Suppressor macrophage (primary cell): ENCODE data around the gene PACRGL.
A peak's percentile ranks its signal among the peaks of the same experiment; 100 is the strongest.

Source experiments
- DNase-seq, 4 experiments: peaks; one replicate each; pipeline ENCODE4 v3.0.0-alpha.2; 2020 to 2022
- total RNA-seq, 17 experiments: gene quantifications; one replicate each; lab custom pipeline; 2026; ENCODE audit warnings: mixed read lengths in 6 of 17, inconsistent platforms in 3 of 17; lab: John Stamatoyannopoulos, UW

The PACRGL gene
- 4.2 to 19.8 (median 9.7) reads per million in 17 experiments for total RNA-seq

DNA sequence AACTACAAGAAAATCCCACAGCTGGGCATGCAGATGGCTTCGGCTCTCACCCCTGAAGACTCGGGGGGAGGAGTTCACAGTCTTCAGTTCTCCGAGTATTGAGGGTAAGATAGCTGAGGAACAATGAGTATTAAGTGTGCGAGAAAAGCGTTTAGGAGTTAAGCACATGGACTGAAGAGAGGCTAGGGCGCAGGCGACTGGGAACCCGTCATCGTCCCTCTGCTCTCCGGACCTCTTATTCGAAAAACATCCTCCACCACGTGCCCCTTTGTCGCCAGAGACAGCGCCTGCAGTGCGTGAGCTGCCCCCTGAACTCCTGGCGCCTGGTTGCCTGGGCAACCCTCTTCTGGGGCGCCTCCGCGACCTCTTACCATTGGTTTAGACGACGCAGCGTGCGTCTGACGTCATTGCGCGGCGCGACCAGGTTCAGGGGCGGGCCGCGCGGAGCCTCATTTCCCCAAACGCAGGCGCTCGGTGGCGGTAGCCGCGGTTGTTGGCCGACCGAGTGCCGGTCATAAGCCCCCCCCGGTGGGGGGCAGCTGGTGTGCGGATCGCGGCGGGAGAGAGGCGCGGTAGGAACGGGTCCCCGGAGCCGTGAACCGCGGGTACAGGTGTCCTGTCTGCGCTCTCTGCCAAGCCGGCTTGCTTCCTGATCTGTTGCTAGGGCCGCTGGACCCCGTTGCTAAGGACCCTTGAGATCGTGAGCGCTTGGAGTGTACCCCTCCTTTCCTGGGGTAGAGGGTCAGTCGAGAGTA is at the start of gene PACRGL:
Gene PACRGL (plus strand): TSS at position 452 of the 755 bp plus-strand sequence. CDS start 4,024 bp downstream, outside the sequence.
- DNase-seq: peak; percentile 97 to 98 (median 98)

DNA sequence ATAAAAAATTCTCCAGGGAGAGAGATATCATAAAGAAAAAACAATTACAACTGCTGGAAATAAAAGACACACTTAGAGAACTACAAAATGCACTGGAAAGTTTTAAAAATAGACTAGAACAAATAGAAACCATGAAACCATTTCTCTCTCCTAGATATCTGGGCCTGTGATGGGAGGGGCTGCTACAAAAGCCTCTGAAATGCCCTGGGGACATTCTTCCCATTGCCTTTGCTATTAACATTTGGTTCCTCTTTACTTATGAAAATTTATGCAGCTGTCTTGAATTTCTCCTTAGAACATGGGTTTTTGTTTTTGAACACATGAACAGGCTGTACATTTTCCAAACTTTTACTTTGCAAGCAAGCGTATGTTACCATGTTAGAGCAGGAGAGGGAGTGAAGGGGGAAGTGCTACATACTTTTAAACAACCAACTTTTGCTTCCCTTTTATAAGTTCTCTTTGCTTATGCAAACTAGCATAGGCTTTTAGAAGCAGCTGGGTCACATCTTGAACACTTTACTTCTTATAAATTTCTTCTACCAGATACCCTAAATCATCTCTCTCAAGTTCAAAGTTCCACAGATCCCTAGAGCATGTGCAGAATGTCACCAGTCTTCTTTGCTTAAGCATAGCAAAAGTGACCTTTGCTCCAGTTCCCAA is 47.9 kb upstream of the PACRGL start:
- peak in 3 of 4 experiments; percentile 9 to 73 (median 44) for DNase-seq

DNA sequence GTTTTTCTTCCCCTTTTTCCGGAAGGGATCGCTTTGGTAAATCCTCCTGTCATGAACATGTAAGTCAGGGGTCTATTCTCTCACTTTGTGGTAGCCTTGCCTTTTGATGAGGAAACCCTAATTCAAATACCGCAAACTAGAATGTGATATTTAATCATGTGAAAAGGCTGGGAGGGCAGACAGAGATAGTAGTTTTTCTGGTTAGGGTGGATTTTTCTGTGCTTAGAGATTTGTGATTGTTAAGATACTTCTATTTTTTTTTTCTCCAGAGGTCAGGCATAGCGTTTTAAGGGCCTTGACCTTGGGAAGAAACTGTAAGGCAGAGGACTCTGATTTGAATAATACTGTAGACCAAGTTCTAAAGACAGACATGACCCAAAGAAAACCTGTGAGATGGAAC is 41.8 kb upstream of the PACRGL start:
- no peak for DNase-seq

DNA sequence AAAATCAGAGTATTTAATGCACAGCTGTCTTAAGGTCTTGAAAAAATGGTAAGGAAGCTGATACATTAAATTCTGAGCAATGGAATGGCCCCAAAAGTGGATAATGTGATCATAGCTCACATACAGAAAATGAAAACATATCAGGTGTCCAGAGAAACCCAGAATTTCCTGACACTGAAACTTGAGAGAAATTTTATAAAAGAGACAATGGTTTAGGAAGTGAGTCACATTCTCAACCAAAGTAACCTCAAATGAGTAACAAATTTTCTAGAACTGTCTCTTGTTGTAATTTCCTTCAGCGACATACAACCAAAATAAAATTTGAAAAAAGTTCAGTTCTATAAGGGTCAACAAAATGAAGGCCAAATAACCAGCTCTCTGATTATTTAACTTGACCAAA is 37.4 kb upstream of the PACRGL start:
- peak in 1 of 4 experiments; percentile 15 for DNase-seq

DNA sequence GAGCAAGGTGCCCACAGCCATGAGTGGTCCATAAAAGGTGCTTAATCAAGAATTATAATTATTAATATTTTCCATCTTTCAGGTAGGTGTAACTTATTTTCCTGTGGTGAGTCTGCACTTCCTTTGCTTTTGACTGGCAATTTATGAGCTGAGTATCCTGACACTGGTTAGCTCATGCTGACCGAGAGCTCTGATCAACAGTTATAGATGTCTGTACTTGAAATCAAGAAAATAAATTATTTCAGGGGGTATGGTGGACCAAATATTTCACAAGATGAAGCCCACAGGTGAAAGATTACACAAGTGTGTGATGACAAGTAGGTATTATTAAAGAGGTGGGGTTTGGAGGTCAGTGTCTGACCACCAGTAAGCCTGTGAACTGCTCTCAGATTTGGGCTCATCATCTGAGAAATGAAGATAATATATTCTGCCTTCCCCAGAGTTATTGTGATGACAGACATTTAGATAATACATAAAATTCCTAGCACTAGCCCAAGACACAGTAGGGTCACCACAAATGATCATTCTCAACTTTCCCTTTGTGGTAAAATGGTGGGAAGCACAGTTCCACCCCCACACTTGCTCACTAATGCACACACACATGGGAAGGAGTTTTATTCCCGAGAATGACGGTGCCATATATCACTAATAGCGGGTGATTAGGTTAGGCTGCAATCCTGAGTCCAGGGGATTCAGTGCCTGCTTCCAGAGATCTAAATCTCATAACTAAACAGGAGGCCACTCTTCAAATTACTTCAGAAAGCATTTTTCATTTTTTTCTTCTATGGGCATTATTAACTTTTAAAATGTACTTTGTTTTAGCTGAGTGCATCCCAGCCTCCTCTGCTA is 34.0 kb upstream of the PACRGL start:
- DNase-seq: no peak

DNA sequence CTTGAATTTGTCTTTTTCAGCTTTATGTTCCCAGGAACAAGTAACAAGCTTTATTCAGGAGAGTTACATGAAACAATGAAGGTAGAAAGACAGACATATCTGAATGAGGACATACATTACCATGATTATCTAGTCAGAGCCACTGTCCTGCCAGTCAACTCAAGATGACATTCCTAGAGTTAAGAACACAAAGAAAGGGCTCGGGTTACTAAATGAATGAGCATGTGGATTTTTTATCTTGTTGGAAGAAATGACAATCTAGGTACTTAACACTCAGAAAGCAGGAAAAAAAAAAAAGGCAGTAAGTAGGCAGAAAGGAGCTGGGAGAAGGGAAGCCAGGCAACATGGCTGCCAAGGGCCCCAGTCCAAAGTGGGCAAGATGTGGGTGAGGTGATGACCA is 28.0 kb upstream of the PACRGL start:
- DNase-seq: no peak

DNA sequence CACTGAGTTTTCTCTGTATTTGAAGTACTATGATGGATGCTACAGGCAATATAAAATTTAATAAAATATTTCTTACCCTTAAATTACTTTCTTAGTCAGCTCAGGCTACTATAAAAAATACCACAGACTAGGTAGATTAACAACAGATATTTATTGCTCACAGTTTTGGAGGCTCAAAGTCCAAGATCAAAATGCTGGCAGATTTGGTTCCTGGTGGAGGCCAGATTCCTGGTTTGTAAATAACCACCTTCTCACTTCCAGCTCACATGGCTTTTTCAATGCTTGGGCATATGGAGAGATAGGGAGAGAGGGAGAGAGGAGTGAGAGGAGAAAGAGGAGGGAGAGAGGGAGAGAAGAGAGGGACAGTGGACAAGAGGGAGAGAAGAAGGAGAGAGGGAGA is 24.5 kb upstream of the PACRGL start:
- DNase-seq: no peak

DNA sequence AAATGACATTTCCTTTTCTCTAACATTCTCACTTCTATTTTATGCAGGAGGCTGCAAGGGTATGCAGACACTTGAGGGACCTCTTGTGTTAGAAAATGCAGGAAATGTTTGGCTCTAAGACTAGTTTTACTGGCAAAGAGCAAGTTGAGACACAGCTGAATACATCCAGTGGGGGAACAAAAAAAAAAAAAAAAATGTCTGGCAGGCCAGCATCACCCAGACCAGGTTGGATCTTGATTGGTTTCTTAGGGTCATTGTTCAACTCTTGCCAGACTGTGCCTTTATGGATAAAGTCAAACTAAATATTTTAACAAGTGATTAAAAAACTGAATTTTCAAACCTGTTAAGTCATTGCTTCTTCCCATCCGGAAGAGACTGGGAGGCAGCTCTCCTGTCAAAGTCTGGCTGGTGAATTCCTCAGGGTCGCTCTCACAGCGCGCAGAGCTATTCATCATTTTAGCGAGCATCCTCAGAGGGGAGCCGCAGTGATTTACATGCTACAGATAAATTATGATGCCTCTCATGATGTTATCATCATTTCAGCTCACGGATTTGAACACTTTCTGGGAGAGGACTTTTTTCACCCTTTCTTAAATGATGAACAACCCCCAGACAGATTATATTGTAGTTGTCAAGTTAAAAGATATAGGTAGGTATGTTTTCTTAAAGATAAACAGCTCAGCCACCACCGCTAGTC is 23.6 kb upstream of the PACRGL start:
- no peak for DNase-seq

DNA sequence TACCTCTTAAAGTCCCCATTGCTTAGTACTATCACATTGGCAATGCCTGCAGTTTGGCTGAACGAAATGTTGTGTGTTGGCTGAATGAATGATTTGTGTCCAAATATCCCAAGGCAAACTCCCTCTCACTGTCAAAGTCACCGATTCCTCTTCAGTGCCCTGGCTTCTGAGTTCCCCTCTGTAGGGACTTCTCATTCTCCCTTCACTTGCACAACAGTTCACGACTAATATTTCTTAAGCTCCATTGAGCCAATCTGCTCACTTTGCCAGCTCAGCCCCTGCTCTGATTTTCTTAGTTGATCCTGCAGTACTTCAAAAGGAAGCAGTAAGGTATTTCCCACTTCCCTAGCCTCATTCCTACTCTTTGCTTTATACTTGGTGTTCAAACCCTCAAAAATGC is 21.9 kb upstream of the PACRGL start:
- peak; percentile 5 to 47 (median 38) for DNase-seq

DNA sequence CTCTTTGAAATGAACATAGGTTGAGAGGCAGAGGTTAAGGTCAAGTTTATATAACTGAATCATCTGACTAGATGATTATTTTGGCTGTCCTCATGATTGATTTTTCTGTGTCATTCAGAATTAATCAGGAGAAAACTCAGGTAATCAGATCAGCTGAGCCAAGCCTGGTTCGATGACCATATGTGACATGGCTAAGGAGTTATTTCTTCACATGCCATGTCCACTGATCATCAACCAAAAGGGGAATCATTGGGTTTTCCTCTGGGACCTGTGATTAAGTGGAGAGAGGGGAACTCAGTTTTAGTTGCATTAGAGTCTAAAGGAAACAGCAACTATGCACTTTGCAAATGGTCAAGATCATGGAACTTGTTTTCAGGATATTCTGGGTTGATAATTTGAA is 20.3 kb upstream of the PACRGL start:
- DNase-seq: no peak

DNA sequence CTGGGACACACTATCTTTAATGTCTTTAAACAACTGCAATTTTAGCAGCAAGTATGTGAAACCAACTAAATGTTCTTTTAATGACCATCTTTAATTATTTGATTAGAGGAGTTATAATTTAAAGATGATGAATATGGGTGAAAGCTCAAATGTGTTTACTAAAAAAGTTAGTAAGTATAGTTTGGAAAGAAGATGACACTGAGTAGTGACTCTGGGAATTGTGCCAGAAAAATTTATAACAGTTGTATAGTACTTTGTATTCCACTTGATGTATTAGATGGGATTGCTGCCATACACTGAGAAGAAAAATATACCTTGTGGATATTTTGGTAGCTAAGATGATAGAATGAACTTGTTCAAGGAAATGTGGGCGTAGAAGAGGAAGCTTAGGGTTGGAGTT is 19.5 kb upstream of the PACRGL start:
- DNase-seq: no peak

DNA sequence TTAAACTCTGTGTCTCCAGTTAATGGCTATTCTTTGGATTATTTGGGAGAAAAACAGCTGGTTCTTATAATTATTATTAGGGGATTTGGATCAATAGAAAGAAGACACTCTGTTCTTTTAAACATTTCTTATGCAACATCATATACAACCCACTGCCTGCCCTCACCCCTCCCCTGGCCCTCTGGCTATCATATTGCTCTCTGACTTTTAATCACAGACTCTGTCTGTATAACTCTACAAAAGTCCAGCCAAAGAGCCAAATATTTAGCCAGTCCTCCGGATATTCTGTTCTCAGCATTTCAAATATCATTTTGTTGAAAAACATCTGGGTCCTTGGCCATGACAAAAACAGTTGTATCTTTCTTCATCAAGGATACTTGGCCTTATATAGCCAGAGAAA is 19.0 kb upstream of the PACRGL start:
- DNase-seq: no peak

DNA sequence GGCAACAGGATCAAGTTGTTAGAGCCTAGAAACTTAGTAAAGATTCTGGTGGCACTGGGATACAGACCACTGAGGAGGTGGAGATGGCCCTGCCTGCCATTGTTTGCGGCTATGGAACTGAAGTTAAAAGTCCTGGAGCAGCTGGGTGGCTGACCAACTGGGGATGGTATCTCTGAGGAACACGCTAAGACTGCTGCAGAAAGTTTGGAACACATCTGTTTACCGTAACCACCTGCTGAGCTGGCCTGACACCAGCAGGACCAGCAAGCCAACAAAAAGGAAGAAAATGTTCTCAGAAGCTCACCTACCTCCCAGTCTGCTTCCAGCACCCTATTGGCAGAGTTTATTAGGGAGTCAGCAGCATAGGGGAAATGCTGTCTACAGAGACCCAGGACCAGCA is 17.4 kb upstream of the PACRGL start:
- no peak for DNase-seq

DNA sequence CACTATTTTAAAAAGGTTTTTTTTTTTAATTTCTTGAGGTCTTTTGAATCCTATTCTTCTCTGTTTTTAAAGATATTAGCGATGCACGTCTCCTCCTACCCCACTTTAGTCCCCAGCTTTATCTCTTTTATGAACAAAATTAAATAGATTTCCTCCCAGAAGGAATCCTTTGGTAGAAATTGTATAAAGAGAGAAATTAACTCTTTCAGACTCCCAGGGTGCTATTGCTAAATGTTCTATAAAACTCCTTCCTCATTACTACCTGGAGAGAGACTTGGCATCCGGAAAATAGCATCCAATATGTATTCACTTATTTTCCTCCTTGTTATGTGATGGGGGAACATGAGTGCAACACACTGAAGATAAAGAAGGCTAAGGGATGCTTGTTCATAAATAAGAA is 16.5 kb upstream of the PACRGL start:
- no peak for DNase-seq

DNA sequence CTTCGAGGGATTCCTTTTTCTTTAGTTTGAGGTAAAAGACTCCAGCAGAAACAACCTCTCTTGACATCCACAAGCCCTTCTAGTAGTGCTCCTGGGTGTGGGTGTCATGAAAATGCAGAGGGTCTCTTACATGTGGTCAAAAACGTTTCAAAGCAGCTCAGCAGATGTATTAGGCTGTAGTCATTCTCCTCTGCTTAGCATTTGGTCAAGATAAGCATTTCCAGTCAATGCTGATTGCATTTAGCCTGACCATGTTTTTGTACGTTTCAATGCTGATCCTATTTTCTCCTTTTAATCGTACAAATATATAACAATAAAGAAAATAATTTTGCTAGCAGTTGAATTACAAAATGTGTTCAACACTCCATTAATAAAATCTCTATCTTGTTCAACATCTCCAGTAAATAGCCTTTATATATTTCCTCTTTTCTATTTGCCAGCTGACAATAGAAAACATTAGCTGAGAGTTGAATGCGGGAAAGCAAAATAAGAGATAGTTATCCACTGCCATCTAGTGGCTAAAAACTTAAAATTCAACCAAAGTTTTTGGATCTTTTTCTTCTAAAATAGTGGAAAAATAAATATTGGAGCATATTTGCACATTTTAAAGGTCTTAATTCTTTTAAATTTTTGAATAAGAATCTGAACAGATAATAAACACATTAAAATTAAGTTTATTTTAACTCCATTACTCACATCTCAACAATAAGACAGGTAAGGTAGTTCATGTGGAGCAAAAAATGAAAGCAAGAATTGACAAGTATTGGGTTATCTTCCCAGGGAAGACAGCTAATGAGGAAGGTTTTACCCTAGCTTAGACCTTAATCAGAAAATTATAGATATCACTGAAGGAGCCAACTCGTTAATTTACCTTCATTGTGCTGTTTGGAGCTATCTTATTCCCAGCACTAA is 15.2 kb upstream of the PACRGL start:
- peak; percentile 13 to 81 (median 52) for DNase-seq

DNA sequence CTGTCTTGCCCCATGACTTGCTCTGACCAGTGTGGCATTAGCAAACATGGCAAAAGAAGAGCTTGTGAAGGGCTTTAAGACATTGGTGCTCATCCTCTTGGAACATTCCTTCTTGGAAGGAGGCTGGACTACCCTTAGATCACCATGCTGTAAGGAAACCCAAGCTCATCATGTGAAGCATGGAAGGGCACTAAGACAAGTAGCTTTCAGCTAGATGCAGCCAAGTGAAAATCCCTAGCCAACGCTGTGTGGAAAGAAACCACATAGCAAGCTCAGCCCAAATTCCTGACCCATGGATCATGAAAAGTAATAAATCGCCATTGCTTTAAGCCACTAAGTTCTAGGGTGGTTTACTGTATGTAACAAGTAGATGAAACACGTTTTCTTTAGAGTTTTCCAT is 12.4 kb upstream of the PACRGL start:
- DNase-seq: no peak

DNA sequence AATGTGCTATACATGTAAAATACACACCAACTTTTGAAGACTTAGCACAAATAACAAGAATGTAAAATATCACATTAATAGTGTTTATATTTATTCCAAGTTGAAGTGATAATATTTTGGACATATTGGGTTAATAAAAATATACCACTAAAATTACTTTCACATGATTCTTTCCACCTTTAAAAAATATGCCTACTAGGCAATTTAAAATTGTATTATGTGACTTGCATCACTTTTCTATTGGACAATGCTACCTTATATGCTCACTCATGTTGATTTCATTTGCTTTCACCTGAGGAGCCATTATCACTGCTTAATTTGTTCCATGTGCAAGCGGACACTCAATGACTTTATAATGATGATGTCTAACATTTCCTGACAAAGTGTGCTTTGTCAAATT is 3.4 kb upstream of the PACRGL start:
- no peak for DNase-seq

DNA sequence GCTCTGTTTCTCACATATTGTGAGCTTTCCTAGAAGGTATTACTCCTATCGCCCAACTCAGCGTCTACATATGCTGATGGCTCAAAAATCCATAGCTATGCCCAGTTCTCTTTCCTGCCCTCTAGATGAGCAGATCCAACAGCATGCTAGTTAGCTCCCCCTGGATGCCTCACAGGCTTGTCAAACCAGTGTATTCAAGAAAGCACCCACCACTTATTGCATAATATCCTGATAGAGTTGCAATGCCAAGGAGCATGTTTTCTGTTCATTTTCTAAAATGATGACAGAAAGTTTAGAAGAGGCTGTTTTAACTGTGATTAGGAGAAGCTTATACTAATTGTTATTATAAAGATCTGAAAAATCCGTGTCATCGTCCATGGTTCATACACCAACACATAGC is 1.9 kb upstream of the PACRGL start:
- DNase-seq: peak; percentile 30 to 65 (median 45)

DNA sequence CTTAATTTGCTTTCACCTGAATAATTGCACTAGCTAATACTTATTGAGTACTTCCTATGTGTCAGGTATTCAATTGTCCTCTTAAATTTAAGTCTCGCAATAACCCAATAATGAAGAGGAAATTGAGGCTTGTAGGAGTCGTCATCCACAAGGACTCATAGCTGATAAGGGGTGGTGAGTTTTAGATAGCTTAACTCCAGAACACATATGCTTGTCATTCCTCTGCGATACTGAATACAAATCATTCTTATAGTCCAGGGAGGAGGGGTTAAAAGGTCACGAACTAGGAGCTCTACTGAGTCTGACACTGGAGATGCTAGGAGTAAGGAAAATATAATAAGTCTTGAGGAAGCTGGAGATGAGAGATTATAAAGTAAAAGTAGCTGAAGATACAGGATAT is 1.4 kb upstream of the PACRGL start:
- DNase-seq: no peak

DNA sequence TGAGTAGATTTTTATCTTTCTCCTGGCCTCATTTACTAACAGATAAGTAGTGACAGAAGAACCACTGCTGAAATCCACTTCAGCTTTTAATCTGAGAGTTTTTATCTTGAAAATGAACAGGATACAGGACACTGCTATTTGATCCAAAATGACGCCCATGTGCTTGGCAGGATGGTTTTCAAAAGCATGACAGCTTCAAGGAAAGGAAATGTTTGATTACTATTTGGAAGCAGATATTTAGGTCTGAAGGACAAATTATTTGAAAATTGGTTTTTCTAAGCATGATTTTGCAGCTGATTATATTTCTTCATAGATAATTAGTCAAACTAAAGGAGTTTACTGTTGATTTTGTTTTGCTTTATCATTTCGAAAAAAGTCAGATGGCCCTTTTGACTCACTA is 11.1 kb downstream of the PACRGL start:
- no peak for DNase-seq

DNA sequence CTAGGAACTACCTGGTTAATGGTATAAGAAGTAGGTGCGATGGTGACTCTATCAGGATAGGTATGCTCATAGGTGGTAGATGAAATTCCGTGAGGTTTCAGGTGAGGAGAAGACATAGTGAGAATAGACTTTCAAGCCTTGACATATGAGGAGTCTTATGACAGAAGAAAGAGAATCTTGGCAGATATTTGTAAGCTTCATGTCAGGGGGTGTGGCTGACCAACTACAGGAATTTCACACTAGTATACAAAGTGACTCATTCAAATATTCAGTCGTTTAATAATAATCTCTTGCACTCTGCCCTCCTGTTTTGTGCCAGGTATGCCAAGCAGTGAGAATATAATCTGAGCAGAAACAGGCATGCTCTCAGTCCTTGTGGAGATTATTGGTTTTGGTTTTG is 22.8 kb downstream of the PACRGL start:
- no peak for DNase-seq

DNA sequence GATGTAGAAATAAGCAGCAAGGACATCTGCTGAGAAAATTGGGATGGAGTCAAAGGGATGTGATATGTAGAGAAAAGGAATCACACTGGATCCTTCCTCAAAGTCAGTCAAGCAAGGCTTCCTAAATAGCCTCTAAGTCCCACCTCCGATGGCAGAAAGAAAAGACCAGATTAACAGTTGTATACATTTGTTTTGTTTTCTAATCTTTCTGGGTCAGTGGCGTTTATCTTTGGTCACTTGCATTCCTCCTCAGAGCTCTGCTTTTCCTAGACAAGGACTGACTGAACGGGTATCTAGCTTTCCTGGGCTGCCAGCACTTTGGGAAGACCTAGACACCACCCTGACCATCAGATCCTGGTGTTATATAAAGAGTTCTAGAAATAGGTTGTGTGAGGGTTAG is 23.2 kb downstream of the PACRGL start:
- DNase-seq: no peak
